K562 treated with DMSO at 1 percent for 12 hours (cell line): ENCODE data around the gene RGS11. TPM values are rescaled to one million over a fixed set of nuclear protein-coding genes. Genes with fewer than 3 reads are reported as not detected.

Experiments used
- total RNA-seq: library from RNA; unstranded; fragments of 300-600 nt; gene quantifications from 2 replicates; pipeline ENCODE4 v1.2.3, GENCODE V29; 2022; ENCODE audit not compliant: insufficient read depth

RGS11 gene
- total RNA-seq, result not detected in 2 replicates

DNA sequence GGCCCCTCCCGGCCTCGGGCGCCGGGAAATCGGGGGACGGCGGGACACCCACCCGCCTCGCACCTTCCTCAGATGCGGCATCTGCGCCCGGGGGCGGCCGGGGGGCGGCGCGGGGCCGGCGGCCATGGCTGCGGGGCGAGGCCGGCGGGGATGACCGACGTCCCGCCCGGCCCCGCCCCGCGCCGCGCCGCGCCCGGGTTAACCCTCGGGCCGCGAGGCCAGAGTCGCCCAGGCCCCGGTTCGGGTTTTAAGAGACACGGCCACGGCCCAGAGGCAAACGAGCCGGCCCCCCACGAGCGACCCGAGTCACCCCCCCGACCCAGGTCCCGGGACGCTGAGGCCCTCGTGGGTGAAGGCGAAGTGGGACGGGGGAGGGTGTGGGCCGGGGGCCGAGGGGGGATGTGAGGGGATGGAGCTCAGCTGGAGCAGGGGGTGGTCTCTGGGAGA is at the start of gene RGS11:
Gene RGS11 (minus strand): TSS at position 159 of the 447 bp plus-strand sequence. CDS start 33 bp downstream, at position 126.

DNA sequence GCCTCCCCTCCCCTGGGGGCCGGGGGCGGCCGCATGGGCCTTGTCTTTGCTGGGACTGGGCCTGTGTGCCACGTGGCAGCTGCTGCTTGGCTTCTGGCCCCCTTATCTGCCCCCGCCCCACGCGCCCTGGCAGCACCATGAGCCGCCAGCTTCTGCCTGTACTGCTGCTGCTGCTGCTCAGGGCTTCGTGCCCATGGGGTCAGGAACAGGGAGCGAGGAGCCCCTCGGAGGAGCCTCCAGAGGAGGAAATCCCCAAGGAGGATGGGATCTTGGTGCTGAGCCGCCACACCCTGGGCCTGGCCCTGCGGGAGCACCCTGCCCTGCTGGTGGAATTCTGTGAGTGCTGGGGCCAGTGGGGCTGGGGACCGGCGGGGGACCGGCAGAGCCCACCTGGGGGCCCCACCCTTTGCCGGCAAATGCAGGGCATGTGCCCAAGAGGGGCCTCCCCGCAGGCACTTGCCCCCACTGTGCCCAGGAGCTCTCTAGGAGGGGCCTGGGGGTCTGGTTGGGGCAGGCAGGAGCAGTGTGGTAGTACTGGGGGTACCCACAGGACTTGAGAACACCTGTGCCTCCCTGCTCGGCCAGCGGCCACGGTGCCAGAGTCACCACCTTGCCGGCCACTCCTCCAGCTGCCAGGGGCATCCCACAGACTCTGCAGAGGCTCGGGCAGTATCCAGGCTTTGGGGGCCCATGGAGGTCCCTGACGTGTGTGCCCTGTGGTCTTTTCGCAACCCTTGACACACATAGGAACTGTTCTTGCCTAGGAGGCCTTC is 7.5 kb upstream of the RGS11 start, which contains the start of gene PDIA2:
Gene PDIA2 (plus strand): TSS at position 132 of the 773 bp plus-strand sequence. CDS start 6 bp downstream, at position 138.

GRCh38 chr16:280552-280951 is 4.8 kb upstream of the RGS11 start, which contains the start of gene ARHGDIG:
Gene ARHGDIG, plus strand, starts transcription at chr16:280591. Its CDS starts 90 bp downstream, at chr16:280681.

GRCh38 chr16:234468-235305 is 41.1 kb downstream of the RGS11 start, which contains the start of gene FAM234A:
Gene FAM234A, plus strand, starts transcription at chr16:234821. Its CDS starts 19,593 bp downstream, at chr16:254414.

GRCh38 chr16:228852-229730 is 46.7 kb downstream of the RGS11 start, which contains the start of gene LUC7L:
Gene LUC7L, minus strand, starts transcription at chr16:229449. Its CDS starts 110 bp downstream, at chr16:229339.

Other genes with a start within 250 kb of the RGS11 start
- 37.9 and 51.3 TPM in 2 replicates for gene POLR3K, start 222.3 kb downstream of the RGS11 start, total RNA-seq
- 69.1 and 100 TPM in 2 replicates for gene SNRNP25, start 222.1 kb downstream of the RGS11 start, total RNA-seq
- gene RHBDF1, start 203.3 kb downstream of the RGS11 start, total RNA-seq, result 4.1 and 6.4 TPM in 2 replicates
- gene MPG, start 197.7 kb downstream of the RGS11 start, total RNA-seq, result 82.0 and 140 TPM in 2 replicates
- gene NPRL3, start 137.3 kb downstream of the RGS11 start, total RNA-seq, result 24.8 and 44.1 TPM in 2 replicates
- gene HBZ, start 123.3 kb downstream of the RGS11 start, total RNA-seq, result 91.5 and 152 TPM in 2 replicates
- gene HBM, start 110.0 kb downstream of the RGS11 start, total RNA-seq, result not detected in 2 replicates
- 139 and 152 TPM in 2 replicates for gene HBA2, start 103.1 kb downstream of the RGS11 start, total RNA-seq
- gene HBA1, start 99.3 kb downstream of the RGS11 start, total RNA-seq, result 556 and 839 TPM in 2 replicates
- gene HBQ1, start 95.5 kb downstream of the RGS11 start, total RNA-seq, result 34.4 and 92.7 TPM in 2 replicates
- 48.4 and 56.4 TPM in 2 replicates for gene LUC7L, start 46.5 kb downstream of the RGS11 start, total RNA-seq
- gene FAM234A, start 41.1 kb downstream of the RGS11 start, total RNA-seq, result 78.1 and 81.9 TPM in 2 replicates
- gene ARHGDIG, start 4.6 kb upstream of the RGS11 start, total RNA-seq, result not detected in 2 replicates
- not detected in 2 replicates for gene PDIA2, start 7.2 kb upstream of the RGS11 start, total RNA-seq
- gene AXIN1, start 76.8 kb upstream of the RGS11 start, total RNA-seq, result 28.6 and 39.4 TPM in 2 replicates
- gene MRPL28, start 94.6 kb upstream of the RGS11 start, total RNA-seq, result 89.7 and 105 TPM in 2 replicates
- 86.0 and 95.6 TPM in 2 replicates for gene PGAP6, start 106.0 kb upstream of the RGS11 start, total RNA-seq
- 138 and 154 TPM in 2 replicates for gene NME4, start 121.3 kb upstream of the RGS11 start, total RNA-seq
- gene DECR2, start 125.9 kb upstream of the RGS11 start, total RNA-seq, result 36.2 and 36.4 TPM in 2 replicates
- gene RAB11FIP3, start 149.7 kb upstream of the RGS11 start, total RNA-seq, result 10.5 and 18.8 TPM in 2 replicates